Measurements from ENCODE around the gene PCBD2.

DNA sequence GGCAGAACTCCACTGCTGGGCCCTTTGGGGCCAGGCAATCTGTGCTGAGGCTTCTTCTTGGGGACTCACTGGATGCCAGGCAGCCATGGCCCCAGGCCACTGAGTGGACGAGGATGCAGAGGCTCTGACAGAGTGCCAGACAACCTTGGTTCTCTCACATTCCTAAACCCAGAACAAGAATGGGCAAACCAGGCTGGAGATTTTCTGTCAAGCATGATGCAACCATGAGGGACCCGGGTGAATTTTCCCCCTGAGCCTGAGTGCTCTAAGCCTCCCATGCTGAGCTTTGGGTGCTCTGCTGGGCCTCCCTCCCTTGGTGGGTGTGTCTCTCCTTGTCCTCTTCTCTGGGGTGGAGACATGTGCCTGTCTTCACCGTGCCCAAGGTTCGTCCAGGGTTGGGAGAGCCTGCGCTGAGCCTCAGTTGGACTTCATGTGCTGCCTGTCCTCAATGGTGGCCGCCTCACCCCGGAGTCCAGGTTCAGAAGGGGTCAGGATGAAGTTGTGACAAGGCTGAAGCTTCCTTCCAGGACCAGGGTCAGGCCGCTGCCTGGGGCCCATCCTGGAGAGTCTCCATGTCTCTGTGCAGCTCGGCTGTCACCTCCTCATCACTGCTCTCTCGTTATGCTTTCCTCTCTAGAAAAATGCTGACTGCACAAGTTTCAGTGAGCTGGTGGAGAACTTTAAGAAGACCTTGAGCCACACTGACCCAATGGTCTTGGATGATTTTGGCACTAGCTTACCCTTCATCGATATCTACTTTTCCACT lies 105.0 kb downstream of the PCBD2 start:
- no peak for TF ChIP-seq CTCF (IDR thresholded peaks at IDR 0.05)
- no peak for TF ChIP-seq POLR2A (IDR thresholded peaks at IDR 0.05)

Measured in esophagus squamous epithelium (tissue), 4 donors.